HG03575 (cell line): ENCODE results near the gene ADAM12.

Source experiments
- ATAC-seq: cut with Tn5 transposase; IDR thresholded peaks from one replicate; pipeline ENCODE4 v1.9.1; 2021; ENCODE audit not compliant: unreplicated experiment, insufficient number of reproducible peaks, low FRiP score; ENCODE audit errors: extremely low read depth

The ADAM12 gene

GRCh38 chr10:126036515-126036914, 351.8 kb downstream of the ADAM12 start:
- ATAC-seq: no peak

DNA sequence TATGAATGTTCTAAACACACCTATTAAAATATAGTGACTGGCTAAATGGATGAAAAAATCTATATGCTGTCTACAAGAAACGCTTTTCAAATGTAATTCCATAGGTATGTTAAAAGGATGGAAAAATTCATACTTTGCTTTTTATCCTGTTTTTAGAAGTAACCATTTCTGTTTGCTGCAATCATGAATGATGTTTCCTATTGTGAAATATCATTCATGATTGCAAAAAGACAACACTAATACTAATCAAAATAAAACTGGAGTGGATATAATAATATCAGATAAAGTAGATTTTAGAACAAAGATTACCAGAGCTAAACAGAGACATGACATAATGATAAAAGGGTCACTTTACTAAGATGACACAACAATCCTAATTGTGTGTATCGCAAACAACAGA, 353.7 kb downstream of the ADAM12 start:
- no peak for ATAC-seq

DNA sequence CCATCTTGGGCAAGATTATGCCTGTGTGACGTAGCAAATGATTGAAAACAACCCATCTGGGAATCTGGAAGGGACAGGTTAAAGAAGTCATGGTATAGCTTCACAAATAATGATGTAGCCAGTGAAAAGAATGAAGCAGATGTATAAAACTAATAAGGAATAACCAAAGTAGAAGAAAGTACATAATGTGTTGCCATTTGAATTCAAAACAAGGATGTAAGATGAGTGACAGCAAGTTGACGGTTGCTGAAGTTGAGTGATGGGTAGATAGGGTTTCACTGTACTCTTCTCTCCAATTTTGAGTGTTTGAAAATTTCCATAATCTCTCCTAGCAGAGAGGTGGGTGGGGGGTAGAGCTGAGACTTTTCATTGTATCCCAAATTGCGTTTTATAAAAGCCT, 358.3 kb downstream of the ADAM12 start:
- ATAC-seq: no peak

GRCh38 chr10:126027692-126028091, 360.6 kb downstream of the ADAM12 start:
- ATAC-seq: no peak

GRCh38 chr10:126022841-126023240, 365.4 kb downstream of the ADAM12 start:
- ATAC-seq: no peak

DNA sequence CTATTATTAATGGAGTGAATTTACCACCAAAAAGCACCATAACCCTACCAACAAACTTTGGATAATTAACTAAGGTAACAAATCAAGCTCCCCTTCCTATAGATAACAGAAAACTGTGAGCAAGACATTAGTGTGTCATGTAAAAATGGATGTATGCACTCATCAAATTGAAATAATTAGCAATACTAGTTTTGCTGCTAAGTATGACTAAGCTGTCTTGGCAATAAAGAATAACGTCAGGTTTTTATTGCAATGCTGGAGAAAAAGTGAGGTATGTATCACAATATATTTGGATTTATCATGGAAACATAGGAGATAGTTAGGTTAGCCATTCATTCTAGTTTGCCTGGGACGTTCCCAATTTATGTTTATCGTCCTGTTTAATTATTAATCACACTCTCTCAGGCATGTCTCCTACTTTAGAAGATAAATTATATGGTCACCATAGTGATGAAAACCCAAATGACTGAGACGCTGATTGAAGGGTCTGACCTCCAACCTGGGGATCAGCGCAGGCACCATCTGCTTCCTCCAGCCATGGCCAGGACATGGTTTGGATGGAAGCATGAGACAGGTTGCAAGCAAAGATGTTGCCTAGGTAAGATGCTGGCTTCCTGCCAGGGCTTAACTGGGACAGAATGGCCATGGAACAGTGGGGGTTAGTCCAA, 366.3 kb downstream of the ADAM12 start:
- no peak for ATAC-seq

DNA sequence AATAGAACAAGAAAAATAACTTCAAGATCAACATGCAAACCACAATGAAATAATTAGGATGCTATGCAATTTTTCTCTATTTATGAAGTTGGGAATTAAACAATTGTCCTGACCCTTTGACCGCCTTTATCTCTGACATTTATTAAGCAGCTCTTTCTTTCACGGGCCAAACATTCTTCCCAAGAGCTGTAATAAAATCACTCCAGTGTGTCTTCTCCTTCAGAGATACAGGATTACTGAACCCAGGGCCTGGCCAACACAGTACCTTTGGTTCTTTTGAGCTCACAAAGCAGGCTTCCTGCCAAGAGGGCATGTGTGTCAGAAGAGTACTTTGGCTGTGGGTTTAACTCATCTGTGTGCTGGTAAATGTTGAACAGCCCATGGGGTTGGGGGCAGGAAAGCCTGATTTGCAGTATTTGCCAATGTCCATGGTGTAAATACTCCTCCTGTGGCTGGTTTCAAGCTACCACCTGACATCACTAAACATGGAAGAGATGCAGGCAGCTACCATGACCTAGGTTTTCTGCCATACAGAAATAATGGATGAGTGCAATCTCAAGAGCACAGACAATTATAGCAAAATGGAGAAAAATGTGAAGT, 370.2 kb downstream of the ADAM12 start:
- ATAC-seq: no peak

DNA sequence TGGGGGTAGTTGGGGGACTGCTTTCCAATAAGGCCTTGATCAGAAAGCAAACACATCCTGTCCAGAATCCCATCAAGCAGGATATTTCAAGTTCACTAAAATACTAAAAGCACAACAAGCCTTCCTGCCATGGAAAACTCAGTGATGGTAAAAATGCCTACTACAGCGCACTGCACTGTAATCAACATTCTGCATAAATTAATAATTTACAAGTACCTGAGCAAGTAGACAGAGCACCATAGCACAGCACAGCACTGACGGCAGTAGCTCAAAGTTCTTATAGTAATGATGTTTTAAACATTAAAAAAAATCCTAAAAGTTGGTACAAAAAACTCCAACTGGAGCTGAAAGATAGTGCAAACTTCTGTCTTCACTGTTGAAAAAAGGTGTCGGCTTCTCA, 371.4 kb downstream of the ADAM12 start:
- ATAC-seq: no peak

DNA sequence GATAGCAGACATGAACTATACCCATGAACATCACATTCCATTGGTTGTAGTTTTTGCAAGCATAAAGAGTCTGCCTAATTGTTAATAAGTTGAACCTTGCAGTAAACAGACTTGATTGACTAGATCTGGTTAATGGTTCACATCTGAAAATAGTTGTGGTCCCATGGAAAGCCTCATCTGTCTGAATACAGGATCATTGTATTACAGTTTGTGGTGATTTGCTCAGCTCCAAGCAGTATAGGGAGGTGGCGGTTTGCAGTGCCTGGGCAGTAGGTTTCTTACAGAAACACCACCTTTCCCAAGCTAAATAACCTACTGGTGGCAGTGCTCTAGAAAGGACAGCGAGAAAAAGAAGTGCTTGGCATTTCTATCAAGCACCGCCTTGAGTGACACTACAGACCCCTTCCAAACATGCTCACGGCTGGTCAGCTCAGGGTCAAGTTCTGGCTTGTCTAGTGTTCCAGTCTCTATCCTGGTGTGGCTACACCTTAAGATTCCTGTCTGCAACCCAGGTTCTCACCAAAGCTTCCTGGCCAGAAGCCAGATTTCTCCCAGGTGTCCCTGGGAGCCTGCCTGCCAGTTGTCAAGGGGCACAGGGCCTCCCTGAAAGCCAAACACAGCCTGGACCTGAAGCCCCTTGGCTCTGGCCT, 372.0 kb downstream of the ADAM12 start:
- ATAC-seq: no peak

GRCh38 chr10:126015413-126015812, 372.9 kb downstream of the ADAM12 start:
- no peak for ATAC-seq

GRCh38 chr10:126014309-126014708, 374.0 kb downstream of the ADAM12 start:
- no peak for ATAC-seq

DNA sequence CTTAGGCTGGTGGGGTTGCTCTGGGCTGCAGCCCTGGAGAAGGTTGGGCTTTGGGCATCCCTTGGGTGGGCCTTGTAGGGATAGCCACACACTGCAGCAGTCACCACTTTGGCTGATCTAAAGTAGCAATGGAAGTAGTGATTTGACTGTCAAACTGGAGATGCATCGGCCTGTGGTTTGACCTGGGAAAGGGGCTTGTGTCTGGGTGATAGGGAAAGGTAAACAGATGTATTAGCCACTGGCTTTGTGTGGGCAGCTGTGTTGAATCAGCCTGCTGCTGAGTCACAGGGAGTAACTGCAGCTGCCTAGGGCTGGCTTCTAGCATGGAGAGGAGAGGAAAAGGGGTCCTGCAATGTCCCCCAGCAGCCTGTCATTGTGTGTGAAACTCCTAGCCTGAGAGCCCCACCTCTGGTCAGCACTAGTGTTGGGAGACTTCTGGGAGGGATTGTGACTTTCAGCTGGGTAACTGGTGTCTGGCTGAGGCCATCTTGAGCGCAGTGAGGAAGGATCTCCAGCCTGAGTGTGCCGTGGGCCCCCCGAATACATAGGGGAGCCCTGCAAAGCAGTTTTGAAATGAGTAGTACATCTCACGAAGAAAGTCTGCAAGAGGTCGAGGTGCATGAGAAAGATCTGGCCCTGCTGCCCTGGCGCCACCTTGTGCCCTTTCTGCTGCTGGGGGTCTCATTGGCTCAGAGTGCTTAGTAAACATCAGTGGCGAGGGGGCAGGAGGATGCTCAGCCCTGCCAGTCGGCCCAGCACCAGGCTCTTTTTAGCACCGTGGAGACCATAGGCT, 374.6 kb downstream of the ADAM12 start:
- no peak for ATAC-seq

GRCh38 chr10:126012485-126012884, 375.8 kb downstream of the ADAM12 start:
- ATAC-seq: no peak

- no peak for ATAC-seq
Measured at GRCh38 chr10:126011995-126012394, 376.3 kb downstream of the ADAM12 start.

- ATAC-seq: no peak
Measured at GRCh38 chr10:126009650-126010049, 378.6 kb downstream of the ADAM12 start.

GRCh38 chr10:126006906-126007305, 381.4 kb downstream of the ADAM12 start:
- ATAC-seq: no peak

- no peak for ATAC-seq
Measured at GRCh38 chr10:126006264-126006663, 382.0 kb downstream of the ADAM12 start.

DNA sequence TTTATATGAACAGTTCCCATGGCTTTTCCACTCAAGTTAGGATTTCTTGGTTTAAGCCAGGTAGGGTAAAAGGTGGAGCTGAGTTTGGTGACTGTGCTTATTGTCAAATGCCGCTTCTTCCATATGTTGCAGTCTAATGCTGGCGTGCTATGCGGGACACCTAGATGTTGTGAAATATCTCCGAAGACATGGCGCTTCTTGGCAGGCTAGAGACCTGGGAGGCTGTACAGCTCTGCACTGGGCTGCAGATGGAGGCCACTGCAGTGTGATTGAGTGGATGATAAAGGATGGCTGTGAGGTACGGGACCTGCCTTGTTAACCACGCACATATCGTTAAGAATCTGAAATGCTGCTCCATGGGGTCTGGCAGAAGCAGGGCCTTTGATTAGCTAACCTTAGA, 383.5 kb downstream of the ADAM12 start:
- ATAC-seq: no peak

GRCh38 chr10:126001576-126001975, 386.7 kb downstream of the ADAM12 start:
- ATAC-seq: no peak

DNA sequence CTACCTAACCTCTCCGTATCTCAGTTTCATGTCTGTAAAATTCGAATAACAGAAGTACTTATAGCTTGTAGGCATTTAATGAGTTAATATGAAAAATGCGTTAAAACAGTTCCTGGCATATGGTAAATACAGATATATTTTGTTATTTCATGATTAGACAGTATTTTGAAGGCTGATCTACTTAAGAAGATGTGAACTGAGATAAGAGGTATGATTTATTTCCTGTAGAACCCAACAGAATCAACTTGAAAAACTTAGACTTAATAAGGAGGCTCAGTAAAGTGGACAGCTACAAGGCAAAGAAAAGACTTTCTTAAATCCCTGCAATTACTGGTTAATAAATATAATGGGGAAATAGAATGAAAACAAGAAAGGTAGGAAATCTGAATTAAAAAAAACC, 388.6 kb downstream of the ADAM12 start:
- ATAC-seq: no peak
